ENCODE data around the gene FCGR1A.
"Not testable (repeated sequence)": the region's sequence is repeated elsewhere in the genome, so short reads cannot be mapped to it uniquely, and the experiment has no call there.

- TF ChIP-seq CTCF (conservative IDR thresholded peaks at IDR 0.05; ENCODE audit: low read depth, low read length); USF2 (IDR thresholded peaks at IDR 0.05; ENCODE audit: low read depth, low read length); POLR2A (IDR thresholded peaks at IDR 0.05; ENCODE audit: low read depth, low read length); RAD21 (IDR thresholded peaks at IDR 0.05; ENCODE audit: low read length); SMC3 (IDR thresholded peaks at IDR 0.05; ENCODE audit: low read depth, low read length); ELK1 (IDR thresholded peaks at IDR 0.05; ENCODE audit: borderline replicate concordance, low read depth, low read length); MXI1 (IDR thresholded peaks at IDR 0.05; ENCODE audit: borderline replicate concordance, low read depth, low read length); BHLHE40 (IDR thresholded peaks at IDR 0.05; ENCODE audit: low read depth, low read length); RCOR1 (IDR thresholded peaks at IDR 0.05; ENCODE audit: insufficient replicate concordance, low read length): not testable (repeated sequence)
These were observed 20.2 kb upstream of the FCGR1A start for GRCh38 chr1:149762294-149762693.

All from IMR-90 (cell line).